ENCODE measurements around the gene ELL.
"Not testable (repeated sequence)": the region's sequence is repeated elsewhere in the genome, so short reads cannot be mapped to it uniquely, and the experiment has no call there.

The ELL gene

GRCh38 chr19:18521692-18522123 is at the start of gene ELL:
Gene ELL (minus strand): TSS chr19:18522070. CDS start chr19:18522055, 15 bp downstream.
- DNase-seq (ENCODE audit: low read depth in 2 of 3, low spot score in 2 of 3): no peak

- DNase-seq (ENCODE audit: low read depth in 2 of 3, low spot score in 2 of 3): no peak
These were observed 46.5 kb upstream of the ELL start for GRCh38 chr19:18568367-18568766.

GRCh38 chr19:18566953-18567352 is 45.1 kb upstream of the ELL start:
- no peak for DNase-seq (ENCODE audit: low read depth in 2 of 3, low spot score in 2 of 3)

- DNase-seq (ENCODE audit: low read depth in 2 of 3, low spot score in 2 of 3): no peak
These were observed 40.2 kb upstream of the ELL start for GRCh38 chr19:18562086-18562485.

- DNase-seq (ENCODE audit: low read depth in 2 of 3, low spot score in 2 of 3): no peak
These were observed 37.8 kb upstream of the ELL start for GRCh38 chr19:18559685-18560084.

- DNase-seq (ENCODE audit: low read depth in 2 of 3, low spot score in 2 of 3): no peak
These were observed 36.7 kb upstream of the ELL start for GRCh38 chr19:18558604-18559003.

- DNase-seq (ENCODE audit: low read depth in 2 of 3, low spot score in 2 of 3): no peak
These were observed 36.3 kb upstream of the ELL start for GRCh38 chr19:18558202-18558555.

GRCh38 chr19:18557411-18558201 is 35.7 kb upstream of the ELL start, which contains the start of gene KXD1:
Gene KXD1 (plus strand): TSS chr19:18557870. CDS start chr19:18562057, 4,187 bp downstream.
- peak; percentile 90 to 96 (median 92) for DNase-seq (ENCODE audit: low read depth in 2 of 3, low spot score in 2 of 3)

- no peak for DNase-seq (ENCODE audit: low read depth in 2 of 3, low spot score in 2 of 3)
These were observed 29.8 kb upstream of the ELL start for GRCh38 chr19:18551631-18552030.

- peak; percentile 27 to 57 (median 28) for DNase-seq (ENCODE audit: low read depth in 2 of 3, low spot score in 2 of 3)
These were observed 22.1 kb upstream of the ELL start for GRCh38 chr19:18543814-18544475.

- peak; percentile 90 to 91 (median 90) for DNase-seq (ENCODE audit: low read depth in 2 of 3, low spot score in 2 of 3)
These were observed 21.3 kb upstream of the ELL start, which contains the start of gene FKBP8 for GRCh38 chr19:18542941-18543813. Gene FKBP8 (minus strand): TSS chr19:18543573. CDS start chr19:18541970, 1,603 bp downstream.

GRCh38 chr19:18541992-18542940 is 20.4 kb upstream of the ELL start:
- no peak for DNase-seq (ENCODE audit: low read depth in 2 of 3, low spot score in 2 of 3)

GRCh38 chr19:18541258-18541991 is 19.6 kb upstream of the ELL start:
- DNase-seq (ENCODE audit: low read depth in 2 of 3, low spot score in 2 of 3): no peak

GRCh38 chr19:18540200-18540599 is 18.3 kb upstream of the ELL start:
- DNase-seq (ENCODE audit: low read depth in 2 of 3, low spot score in 2 of 3): not testable (repeated sequence)

- DNase-seq (ENCODE audit: low read depth in 2 of 3, low spot score in 2 of 3): no peak
These were observed 17.5 kb upstream of the ELL start for GRCh38 chr19:18539372-18539771.

GRCh38 chr19:18538115-18538514 is 16.2 kb upstream of the ELL start:
- no peak for DNase-seq (ENCODE audit: low read depth in 2 of 3, low spot score in 2 of 3)

- DNase-seq (ENCODE audit: low read depth in 2 of 3, low spot score in 2 of 3): no peak
These were observed 15.6 kb upstream of the ELL start for GRCh38 chr19:18537431-18537830.

- no peak for DNase-seq (ENCODE audit: low read depth in 2 of 3, low spot score in 2 of 3)
These were observed 14.6 kb upstream of the ELL start for GRCh38 chr19:18536475-18536874.

GRCh38 chr19:18533058-18533457 is 11.2 kb upstream of the ELL start:
- no peak for DNase-seq (ENCODE audit: low read depth in 2 of 3, low spot score in 2 of 3)
